ENCODE measurements around the gene SRD5A3. TPM values are rescaled to one million over a fixed set of nuclear protein-coding genes. Genes with fewer than 3 reads are reported as not detected.
A peak's percentile ranks its signal among the peaks of the same experiment; 100 is the strongest.

The SRD5A3 gene
- 10 to 100 TPM; 21.7 to 22.3 TPM for total RNA-seq

- intact Hi-C loops (cut with micrococcal nuclease) = loop anchor here (1.0 to 5.0 kb wide), 9 partner anchors 49 to 1631 kb away; partner anchors contain the start of genes CEP135, CLOCK, EXOC1 and NMU
- H3K4me3 Mint-ChIP-seq = peak within 1 kb of the TSS; percentile 87
- no peaks in the 10 kb centered on the region for H3K27me3 Mint-ChIP-seq (ENCODE audit: low read depth)
- H3K4me1 Mint-ChIP-seq (ENCODE audit: low read depth) = peaks cover 20% of the 10 kb centered on the region
- CTCF ChIA-PET = interaction anchor here (0.6 to 2.8 kb wide), 24 partner anchors 9 to 557 kb away, joined by 3 to 22 read pairs (median 6); partner anchors contain the start of gene TMEM165
- H3K36me3 Mint-ChIP-seq (ENCODE audit: low read depth) = no peaks in the 10 kb centered on the region
- peak; percentile 80 for DNase-seq
- H3K27ac Mint-ChIP-seq = peak within 1 kb of the TSS; percentile 90
- H3K9me3 Mint-ChIP-seq = no peaks in the 10 kb centered on the region
These were observed at the start of gene SRD5A3 for GRCh38 chr4:55345980-55346850. SRD5A3 (plus strand) TSS chr4:55346242; CDS start chr4:55346337, 95 bp downstream.

GRCh38 chr4:55297346-55297745, 48.7 kb upstream of the SRD5A3 start:
- no peaks in the 10 kb centered on the region for H3K36me3 Mint-ChIP-seq (ENCODE audit: low read depth)
- H3K9me3 Mint-ChIP-seq = no peaks in the 10 kb centered on the region
- no peak overlapping the region for H3K4me3 Mint-ChIP-seq
- CTCF ChIA-PET = no interaction called here
- no peak overlapping the region for H3K27ac Mint-ChIP-seq
- intact Hi-C loops (cut with micrococcal nuclease) = no loop called here
- H3K27me3 Mint-ChIP-seq (ENCODE audit: low read depth) = peaks cover 11% of the 10 kb centered on the region
- no peaks in the 10 kb centered on the region for H3K4me1 Mint-ChIP-seq (ENCODE audit: low read depth)
- no peak for DNase-seq

GRCh38 chr4:55303760-55304165, 42.3 kb upstream of the SRD5A3 start:
- CTCF ChIA-PET = no interaction called here
- H3K4me1 Mint-ChIP-seq (ENCODE audit: low read depth) = no peaks in the 10 kb centered on the region
- no peak for DNase-seq
- H3K36me3 Mint-ChIP-seq (ENCODE audit: low read depth) = no peaks in the 10 kb centered on the region
- H3K27ac Mint-ChIP-seq = no peak overlapping the region
- no peaks in the 10 kb centered on the region for H3K9me3 Mint-ChIP-seq
- H3K4me3 Mint-ChIP-seq = no peak overlapping the region
- intact Hi-C loops (cut with micrococcal nuclease) = no loop called here
- peaks cover 8% of the 10 kb centered on the region for H3K27me3 Mint-ChIP-seq (ENCODE audit: low read depth)

- Mint-ChIP-seq H3K27ac (no peak overlapping the region), H3K4me1 (ENCODE audit: low read depth) (no peaks in the 10 kb centered on the region), H3K36me3 (ENCODE audit: low read depth) (no peaks in the 10 kb centered on the region), H3K27me3 (ENCODE audit: low read depth) (peaks cover 8% of the 10 kb centered on the region), H3K9me3 (no peaks in the 10 kb centered on the region), H3K4me3 (no peak overlapping the region)
- DNase-seq = no peak
- CTCF ChIA-PET = no interaction called here
- intact Hi-C loops (cut with micrococcal nuclease) = no loop called here
These were observed 41.7 kb upstream of the SRD5A3 start for GRCh38 chr4:55304303-55304702.

GRCh38 chr4:55308071-55308470, 38.0 kb upstream of the SRD5A3 start:
- peaks cover 7% of the 10 kb centered on the region for H3K27me3 Mint-ChIP-seq (ENCODE audit: low read depth)
- peaks cover 6% of the 10 kb centered on the region for H3K4me1 Mint-ChIP-seq (ENCODE audit: low read depth)
- intact Hi-C loops (cut with micrococcal nuclease) = no loop called here
- no peak overlapping the region for H3K27ac Mint-ChIP-seq
- no peaks in the 10 kb centered on the region for H3K36me3 Mint-ChIP-seq (ENCODE audit: low read depth)
- H3K9me3 Mint-ChIP-seq = no peaks in the 10 kb centered on the region
- H3K4me3 Mint-ChIP-seq = no peak overlapping the region
- no peak for DNase-seq
- CTCF ChIA-PET = interaction anchor here (1.7 kb wide), 1 partner anchor 14 kb away, joined by 5 read pairs; no protein-coding TSS in a partner anchor

GRCh38 chr4:55311792-55312488, 34.1 kb upstream of the SRD5A3 start:
- H3K36me3 Mint-ChIP-seq (ENCODE audit: low read depth) = no peaks in the 10 kb centered on the region
- no peak overlapping the region for H3K27ac Mint-ChIP-seq
- no peak overlapping the region for H3K4me3 Mint-ChIP-seq
- peaks cover 16% of the 10 kb centered on the region for H3K4me1 Mint-ChIP-seq (ENCODE audit: low read depth)
- no peak for DNase-seq
- intact Hi-C loops (cut with micrococcal nuclease) = loop anchor here (1.0 to 2.0 kb wide), 3 partner anchors 9 to 425 kb away; no protein-coding TSS in a partner anchor
- peaks cover 4% of the 10 kb centered on the region for H3K9me3 Mint-ChIP-seq
- no peaks in the 10 kb centered on the region for H3K27me3 Mint-ChIP-seq (ENCODE audit: low read depth)
- CTCF ChIA-PET = interaction anchor here (0.5 to 3.5 kb wide), 9 partner anchors 10 to 344 kb away, joined by 3 to 39 read pairs (median 5); partner anchors contain the start of gene SRD5A3

GRCh38 chr4:55312489-55313101, 33.4 kb upstream of the SRD5A3 start:
- H3K27ac Mint-ChIP-seq = no peak overlapping the region
- no peak overlapping the region for H3K4me3 Mint-ChIP-seq
- intact Hi-C loops (cut with micrococcal nuclease) = loop anchor here (1.0 to 2.0 kb wide), 3 partner anchors 9 to 424 kb away; no protein-coding TSS in a partner anchor
- peaks cover 7% of the 10 kb centered on the region for H3K9me3 Mint-ChIP-seq
- CTCF ChIA-PET = interaction anchor here (0.5 to 3.5 kb wide), 13 partner anchors 9 to 530 kb away, joined by 3 to 39 read pairs (median 4); partner anchors contain the start of gene SRD5A3
- no peaks in the 10 kb centered on the region for H3K27me3 Mint-ChIP-seq (ENCODE audit: low read depth)
- peak; percentile 58 for DNase-seq
- no peaks in the 10 kb centered on the region for H3K36me3 Mint-ChIP-seq (ENCODE audit: low read depth)
- H3K4me1 Mint-ChIP-seq (ENCODE audit: low read depth) = peaks cover 20% of the 10 kb centered on the region

GRCh38 chr4:55314141-55314820, 31.8 kb upstream of the SRD5A3 start:
- no peaks in the 10 kb centered on the region for H3K36me3 Mint-ChIP-seq (ENCODE audit: low read depth)
- no peak overlapping the region for H3K4me3 Mint-ChIP-seq
- no peaks in the 10 kb centered on the region for H3K27me3 Mint-ChIP-seq (ENCODE audit: low read depth)
- peaks cover 7% of the 10 kb centered on the region for H3K9me3 Mint-ChIP-seq
- intact Hi-C loops (cut with micrococcal nuclease) = no loop called here
- peaks cover 37% of the 10 kb centered on the region for H3K4me1 Mint-ChIP-seq (ENCODE audit: low read depth)
- H3K27ac Mint-ChIP-seq = no peak overlapping the region
- CTCF ChIA-PET = interaction anchor here (0.7 to 3.5 kb wide), 5 partner anchors 12 to 381 kb away, joined by 3 to 12 read pairs (median 4); partner anchors contain the start of gene SRD5A3
- no peak for DNase-seq

- Mint-ChIP-seq H3K9me3 (peaks cover 6% of the 10 kb centered on the region), H3K4me3 (peak overlapping the region; percentile 39), H3K27me3 (ENCODE audit: low read depth) (no peaks in the 10 kb centered on the region), H3K36me3 (ENCODE audit: low read depth) (no peaks in the 10 kb centered on the region), H3K27ac (peak overlapping the region; percentile 80), H3K4me1 (ENCODE audit: low read depth) (peaks cover 55% of the 10 kb centered on the region)
- intact Hi-C loops (cut with micrococcal nuclease) = loop anchor here (1.0 kb wide), 1 partner anchor 231 kb away; no protein-coding TSS in a partner anchor
- DNase-seq = peak; percentile 24
- CTCF ChIA-PET = interaction anchor here (0.6 to 5.5 kb wide), 3 partner anchors 10 to 347 kb away, joined by 3 to 50 read pairs (median 4); no protein-coding TSS in a partner anchor
These were observed 27.6 kb upstream of the SRD5A3 start for GRCh38 chr4:55318175-55319129.

- peak; percentile 93 for DNase-seq
- no peak overlapping the region for H3K4me3 Mint-ChIP-seq
- H3K27ac Mint-ChIP-seq = no peak overlapping the region
- CTCF ChIA-PET = interaction anchor here (0.6 to 5.5 kb wide), 10 partner anchors 10 to 638 kb away, joined by 3 to 50 read pairs (median 7); partner anchors contain the start of gene SRD5A3
- no peaks in the 10 kb centered on the region for H3K36me3 Mint-ChIP-seq (ENCODE audit: low read depth)
- peaks cover 3% of the 10 kb centered on the region for H3K9me3 Mint-ChIP-seq
- H3K27me3 Mint-ChIP-seq (ENCODE audit: low read depth) = no peaks in the 10 kb centered on the region
- intact Hi-C loops (cut with micrococcal nuclease) = loop anchor here (1.0 to 10.0 kb wide), 8 partner anchors 9 to 999 kb away; no protein-coding TSS in a partner anchor
- H3K4me1 Mint-ChIP-seq (ENCODE audit: low read depth) = peaks cover 52% of the 10 kb centered on the region
These were observed 24.3 kb upstream of the SRD5A3 start for GRCh38 chr4:55321707-55322264.

Data from activated naive CD4-positive, alpha-beta T cell treated with anti-CD3 and anti-CD28 coated beads for 36 hours (primary cell).